Raji (cell line): ENCODE measurements around the gene LDHAL6B.

Experiments
- POLR2A ChIP-seq: IDR thresholded peaks from 2 replicates; pipeline ENCODE4 v1.6.1; 2011; ENCODE audit warnings: low read depth, low read length, control low read depth; ENCODE audit not compliant: insufficient read depth

The LDHAL6B gene

GRCh38 chr15:59223736-59224135 is 17.1 kb downstream of the LDHAL6B start:
- no peak for TF ChIP-seq POLR2A

GRCh38 chr15:59224474-59224873 is 17.8 kb downstream of the LDHAL6B start:
- TF ChIP-seq POLR2A: no peak

GRCh38 chr15:59227021-59227420 is 20.4 kb downstream of the LDHAL6B start:
- no peak for TF ChIP-seq POLR2A

- TF ChIP-seq POLR2A: no peak
Observed at GRCh38 chr15:59229015-59229414, 22.4 kb downstream of the LDHAL6B start.

GRCh38 chr15:59229453-59229852 is 22.8 kb downstream of the LDHAL6B start:
- TF ChIP-seq POLR2A: no peak

- TF ChIP-seq POLR2A: no peak
Observed at GRCh38 chr15:59230531-59231055, 23.9 kb downstream of the LDHAL6B start.

GRCh38 chr15:59232476-59232875 is 25.8 kb downstream of the LDHAL6B start:
- no peak for TF ChIP-seq POLR2A

GRCh38 chr15:59236394-59236793 is 29.8 kb downstream of the LDHAL6B start:
- TF ChIP-seq POLR2A: no peak

- TF ChIP-seq POLR2A: no peak
Observed at GRCh38 chr15:59237119-59237855, 30.6 kb downstream of the LDHAL6B start.

GRCh38 chr15:59237924-59238331 is 31.3 kb downstream of the LDHAL6B start:
- TF ChIP-seq POLR2A: no peak

- TF ChIP-seq POLR2A: no peak
Observed at GRCh38 chr15:59240036-59240435, 33.4 kb downstream of the LDHAL6B start.

GRCh38 chr15:59242649-59243048 is 36.0 kb downstream of the LDHAL6B start:
- TF ChIP-seq POLR2A: no peak

GRCh38 chr15:59243622-59244021 is 37.0 kb downstream of the LDHAL6B start:
- TF ChIP-seq POLR2A: no peak

GRCh38 chr15:59244337-59244736 is 37.7 kb downstream of the LDHAL6B start:
- no peak for TF ChIP-seq POLR2A

GRCh38 chr15:59245559-59245958 is 38.9 kb downstream of the LDHAL6B start:
- TF ChIP-seq POLR2A: no peak

- TF ChIP-seq POLR2A: no peak
Observed at GRCh38 chr15:59247364-59247763, 40.7 kb downstream of the LDHAL6B start.

- TF ChIP-seq POLR2A: no peak
Observed at GRCh38 chr15:59249816-59250215, 43.2 kb downstream of the LDHAL6B start.

- no peak for TF ChIP-seq POLR2A
Observed at GRCh38 chr15:59250249-59250648, 43.6 kb downstream of the LDHAL6B start.
